Ovary (tissue), 3 donors: ENCODE results near the gene KLHL33.

ENCODE experiments used
- EP300 ChIP-seq: sonication (generic); formaldehyde crosslinking; IDR thresholded peaks from one replicate; pipeline ENCODE4 v1.6.1; 2017; ENCODE audit warnings: antibody characterized with exemption
- POLR2A ChIP-seq: fragments of 450-650 bp; IDR thresholded peaks from one replicate; pipeline ENCODE4 v1.6.1; 2017; ENCODE audit warnings: antibody characterized with exemption, mild to moderate bottlenecking, moderate library complexity
- TF ChIP-seq, protein P1 (sequence below), 3 donors: fragments of 450-650 bp in 2 of 3; fragments of 200-600 bp in 1 of 3; IDR thresholded peaks; one replicate each; pipeline versions ENCODE4 v1.5.1 to v1.8.0; 2016 to 2022; ENCODE audit warnings: antibody characterized with exemption in 3 of 3, mild to moderate bottlenecking in 1 of 3
- donor health status: DM: no; HTN: no; CAD: no.

DNA sequence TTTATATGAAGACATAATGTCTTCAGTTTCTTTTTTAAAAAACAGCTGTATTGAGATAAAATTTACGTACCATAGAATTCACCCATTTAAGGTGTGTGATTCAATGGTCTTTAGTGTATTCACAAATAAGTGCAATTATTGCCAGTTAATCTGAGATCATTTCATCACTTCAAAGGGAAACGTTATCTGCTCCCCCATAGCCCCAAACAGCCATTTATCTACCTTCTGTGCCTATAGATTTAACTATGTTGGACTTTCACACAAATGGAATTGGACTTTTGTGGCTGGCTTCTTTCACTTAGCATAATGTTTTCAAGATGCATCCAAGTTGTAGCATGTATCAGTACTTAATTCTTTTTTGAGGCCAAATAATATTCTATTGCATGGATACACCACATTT lies 42.9 kb upstream of the KLHL33 start:
- TF ChIP-seq POLR2A, result no peak
- TF ChIP-seq, protein P1, sequence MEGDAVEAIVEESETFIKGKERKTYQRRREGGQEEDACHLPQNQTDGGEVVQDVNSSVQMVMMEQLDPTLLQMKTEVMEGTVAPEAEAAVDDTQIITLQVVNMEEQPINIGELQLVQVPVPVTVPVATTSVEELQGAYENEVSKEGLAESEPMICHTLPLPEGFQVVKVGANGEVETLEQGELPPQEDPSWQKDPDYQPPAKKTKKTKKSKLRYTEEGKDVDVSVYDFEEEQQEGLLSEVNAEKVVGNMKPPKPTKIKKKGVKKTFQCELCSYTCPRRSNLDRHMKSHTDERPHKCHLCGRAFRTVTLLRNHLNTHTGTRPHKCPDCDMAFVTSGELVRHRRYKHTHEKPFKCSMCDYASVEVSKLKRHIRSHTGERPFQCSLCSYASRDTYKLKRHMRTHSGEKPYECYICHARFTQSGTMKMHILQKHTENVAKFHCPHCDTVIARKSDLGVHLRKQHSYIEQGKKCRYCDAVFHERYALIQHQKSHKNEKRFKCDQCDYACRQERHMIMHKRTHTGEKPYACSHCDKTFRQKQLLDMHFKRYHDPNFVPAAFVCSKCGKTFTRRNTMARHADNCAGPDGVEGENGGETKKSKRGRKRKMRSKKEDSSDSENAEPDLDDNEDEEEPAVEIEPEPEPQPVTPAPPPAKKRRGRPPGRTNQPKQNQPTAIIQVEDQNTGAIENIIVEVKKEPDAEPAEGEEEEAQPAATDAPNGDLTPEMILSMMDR (IDR thresholded peaks at IDR 0.05), result no peak
- no peak for TF ChIP-seq EP300
